GM23338 (cell line): ENCODE data around the gene GPATCH3. TPM values are rescaled to one million over a fixed set of nuclear protein-coding genes. Genes with fewer than 3 reads are reported as not detected.
"Not testable (repeated sequence)": the region's sequence is repeated elsewhere in the genome, so short reads cannot be mapped to it uniquely, and the experiment has no call there.

Experiments
- ATAC-seq: fragments of 200-7000 bp; cut with Tn5 transposase; 3 replicates; pipeline ENCODE4 v1.9.1; 2020
- DNase-seq: peaks from one replicate; pipeline ENCODE4 v3.0.0-alpha.2; 2015; ENCODE audit warnings: low spot score
- H2AFZ ChIP-seq: fragments of 200-600 bp; sonication (generic); 2 replicates; pipeline ENCODE4 v1.8.0; 2016; ENCODE audit warnings: antibody characterized with exemption, mild to moderate bottlenecking, moderate library complexity
- H3F3A ChIP-seq: fragments of 200-600 bp; sonication (generic); replicated peaks from 2 replicates; pipeline ENCODE4 v1.8.0; 2017; ENCODE audit warnings: antibody characterized with exemption, mixed run types, low read depth
- H3K27ac ChIP-seq: fragments of 200-600 bp; sonication (generic); 2 replicates; pipeline ENCODE4 v1.6.1; 2016; ENCODE audit warnings: low read depth
- H3K27me3 ChIP-seq: fragments of 200-600 bp; sonication (generic); 2 replicates; pipeline ENCODE4 v1.8.0; 2016; ENCODE audit warnings: mild to moderate bottlenecking, mixed run types, moderate library complexity; ENCODE audit not compliant: insufficient read depth
- H3K36me3 ChIP-seq: fragments of 200-600 bp; sonication (generic); 2 replicates; pipeline ENCODE4 v1.8.0; 2016; ENCODE audit warnings: mild to moderate bottlenecking; ENCODE audit not compliant: insufficient read depth
- H3K4me1 ChIP-seq: fragments of 200-600 bp; sonication (generic); 2 replicates; pipeline ENCODE4 v1.8.0; 2016; ENCODE audit warnings: mild to moderate bottlenecking, moderate library complexity; ENCODE audit not compliant: insufficient read depth
- H3K4me2 ChIP-seq: fragments of 200-600 bp; sonication (generic); 2 replicates; pipeline ENCODE4 v1.7.1; 2017; ENCODE audit warnings: mixed run types
- H3K4me3 ChIP-seq: fragments of 200-600 bp; sonication (generic); 2 replicates; pipeline ENCODE4 v1.6.1; 2016; ENCODE audit warnings: mixed run types
- H3K79me2 ChIP-seq: fragments of 200-600 bp; sonication (generic); replicated peaks from 2 replicates; pipeline ENCODE4 v1.8.0; 2017; ENCODE audit warnings: mild to moderate bottlenecking; ENCODE audit not compliant: insufficient read depth
- H3K9me2 ChIP-seq: fragments of 200-600 bp; sonication (generic); 2 replicates; pipeline ENCODE4 v1.8.0; 2017; ENCODE audit not compliant: insufficient read depth
- H4K20me1 ChIP-seq: fragments of 200-600 bp; sonication (generic); replicated peaks from 2 replicates; pipeline ENCODE4 v1.8.0; 2017; ENCODE audit warnings: mild to moderate bottlenecking; ENCODE audit not compliant: insufficient read depth
- H3K27ac Mint-ChIP-seq: 2 replicates; pipeline ENCODE4 v1.8.0; 2020; ENCODE audit warnings: inconsistent platforms, mild to moderate bottlenecking, moderate library complexity, mixed read lengths
- H3K27me3 Mint-ChIP-seq: 3 replicates; pipeline ENCODE4 v1.8.0; 2022; ENCODE audit warnings: low read depth, mild to moderate bottlenecking, moderate library complexity, mixed read lengths, inconsistent platforms; ENCODE audit not compliant: insufficient read depth, poor library complexity
- H3K36me3 Mint-ChIP-seq: 3 replicates; pipeline ENCODE4 v1.8.0; 2021; ENCODE audit warnings: low read depth, mild to moderate bottlenecking, inconsistent platforms, moderate library complexity, mixed read lengths
- H3K4me1 Mint-ChIP-seq: 3 replicates; pipeline ENCODE4 v1.8.0; 2020; ENCODE audit warnings: mild to moderate bottlenecking, inconsistent platforms, mixed read lengths
- H3K4me3 Mint-ChIP-seq: 3 replicates; pipeline ENCODE4 v1.8.0; 2021; ENCODE audit warnings: moderate library complexity, mild to moderate bottlenecking, inconsistent platforms, mixed read lengths
- H3K9me3 Mint-ChIP-seq: 3 replicates; pipeline ENCODE4 v1.8.0; 2020; ENCODE audit warnings: moderate library complexity, mild to moderate bottlenecking, inconsistent platforms, mixed read lengths
- STAT1 ChIP-seq: IDR thresholded peaks from one replicate; pipeline ENCODE4 v1.6.1; 2016; ENCODE audit warnings: antibody characterized with exemption; ENCODE audit not compliant: unreplicated experiment
- polyA plus RNA-seq: library from polyadenylated mRNA; unstranded; fragments of >200 nt; fragmentation: Nextera tagmentation; extraction: Ambion mirVana; gene quantifications from 2 replicates; pipeline ENCODE4 v1.2.1, GENCODE V29; 2016
- total RNA-seq: library from RNA; depleted of rRNA; stranded (reverse); fragments of >200 nt; shearing (Covaris generic); gene quantifications from 2 replicates; pipeline ENCODE4 v1.2.3, GENCODE V29; 2014
- TF ChIP-seq, protein P1 (sequence below): fragments of 250-450 bp; sonication (Bioruptor Pico); IDR thresholded peaks from 2 replicates; pipeline ENCODE4 v1.5.0; 2020; ENCODE audit warnings: mild to moderate bottlenecking, moderate library complexity
- TF ChIP-seq, protein P2 (sequence below), 2 experiments: fragments of 200-600 bp in 1 of 2; sonication (generic) in 1 of 2; conservative IDR thresholded peaks; 2 replicates each; pipeline versions ENCODE4 v1.5.1 to v1.6.1; 2016 to 2017; ENCODE audit warnings: antibody characterized with exemption in 2 of 2, low read depth in 2 of 2, mild to moderate bottlenecking in 2 of 2, moderate library complexity in 1 of 2

GPATCH3 gene
- total and polyA plus RNA-seq, 2 experiments from 2014 or later: 10.5 to 13.0 TPM

DNA sequence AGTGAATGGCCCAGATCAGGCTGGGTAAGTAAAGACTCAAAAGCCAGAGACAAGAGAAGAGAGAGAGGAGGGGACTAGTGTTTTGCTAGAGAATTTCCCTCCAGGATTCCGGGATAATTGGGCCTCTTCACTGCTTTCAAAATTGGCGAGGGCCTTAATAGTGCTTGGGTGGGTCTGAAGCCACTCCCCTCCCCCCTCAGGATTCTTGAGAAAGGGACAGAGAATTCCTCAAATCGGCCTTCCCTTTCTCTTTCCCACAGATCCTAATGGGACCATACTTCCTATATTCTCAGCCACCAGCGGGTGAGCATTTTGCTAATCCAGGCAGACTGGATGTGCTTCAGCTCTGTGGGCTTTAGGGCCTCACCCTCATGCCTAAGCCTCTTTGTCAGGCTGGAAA lies 25.4 kb downstream of the GPATCH3 start (continued):
- TF ChIP-seq, protein P1, sequence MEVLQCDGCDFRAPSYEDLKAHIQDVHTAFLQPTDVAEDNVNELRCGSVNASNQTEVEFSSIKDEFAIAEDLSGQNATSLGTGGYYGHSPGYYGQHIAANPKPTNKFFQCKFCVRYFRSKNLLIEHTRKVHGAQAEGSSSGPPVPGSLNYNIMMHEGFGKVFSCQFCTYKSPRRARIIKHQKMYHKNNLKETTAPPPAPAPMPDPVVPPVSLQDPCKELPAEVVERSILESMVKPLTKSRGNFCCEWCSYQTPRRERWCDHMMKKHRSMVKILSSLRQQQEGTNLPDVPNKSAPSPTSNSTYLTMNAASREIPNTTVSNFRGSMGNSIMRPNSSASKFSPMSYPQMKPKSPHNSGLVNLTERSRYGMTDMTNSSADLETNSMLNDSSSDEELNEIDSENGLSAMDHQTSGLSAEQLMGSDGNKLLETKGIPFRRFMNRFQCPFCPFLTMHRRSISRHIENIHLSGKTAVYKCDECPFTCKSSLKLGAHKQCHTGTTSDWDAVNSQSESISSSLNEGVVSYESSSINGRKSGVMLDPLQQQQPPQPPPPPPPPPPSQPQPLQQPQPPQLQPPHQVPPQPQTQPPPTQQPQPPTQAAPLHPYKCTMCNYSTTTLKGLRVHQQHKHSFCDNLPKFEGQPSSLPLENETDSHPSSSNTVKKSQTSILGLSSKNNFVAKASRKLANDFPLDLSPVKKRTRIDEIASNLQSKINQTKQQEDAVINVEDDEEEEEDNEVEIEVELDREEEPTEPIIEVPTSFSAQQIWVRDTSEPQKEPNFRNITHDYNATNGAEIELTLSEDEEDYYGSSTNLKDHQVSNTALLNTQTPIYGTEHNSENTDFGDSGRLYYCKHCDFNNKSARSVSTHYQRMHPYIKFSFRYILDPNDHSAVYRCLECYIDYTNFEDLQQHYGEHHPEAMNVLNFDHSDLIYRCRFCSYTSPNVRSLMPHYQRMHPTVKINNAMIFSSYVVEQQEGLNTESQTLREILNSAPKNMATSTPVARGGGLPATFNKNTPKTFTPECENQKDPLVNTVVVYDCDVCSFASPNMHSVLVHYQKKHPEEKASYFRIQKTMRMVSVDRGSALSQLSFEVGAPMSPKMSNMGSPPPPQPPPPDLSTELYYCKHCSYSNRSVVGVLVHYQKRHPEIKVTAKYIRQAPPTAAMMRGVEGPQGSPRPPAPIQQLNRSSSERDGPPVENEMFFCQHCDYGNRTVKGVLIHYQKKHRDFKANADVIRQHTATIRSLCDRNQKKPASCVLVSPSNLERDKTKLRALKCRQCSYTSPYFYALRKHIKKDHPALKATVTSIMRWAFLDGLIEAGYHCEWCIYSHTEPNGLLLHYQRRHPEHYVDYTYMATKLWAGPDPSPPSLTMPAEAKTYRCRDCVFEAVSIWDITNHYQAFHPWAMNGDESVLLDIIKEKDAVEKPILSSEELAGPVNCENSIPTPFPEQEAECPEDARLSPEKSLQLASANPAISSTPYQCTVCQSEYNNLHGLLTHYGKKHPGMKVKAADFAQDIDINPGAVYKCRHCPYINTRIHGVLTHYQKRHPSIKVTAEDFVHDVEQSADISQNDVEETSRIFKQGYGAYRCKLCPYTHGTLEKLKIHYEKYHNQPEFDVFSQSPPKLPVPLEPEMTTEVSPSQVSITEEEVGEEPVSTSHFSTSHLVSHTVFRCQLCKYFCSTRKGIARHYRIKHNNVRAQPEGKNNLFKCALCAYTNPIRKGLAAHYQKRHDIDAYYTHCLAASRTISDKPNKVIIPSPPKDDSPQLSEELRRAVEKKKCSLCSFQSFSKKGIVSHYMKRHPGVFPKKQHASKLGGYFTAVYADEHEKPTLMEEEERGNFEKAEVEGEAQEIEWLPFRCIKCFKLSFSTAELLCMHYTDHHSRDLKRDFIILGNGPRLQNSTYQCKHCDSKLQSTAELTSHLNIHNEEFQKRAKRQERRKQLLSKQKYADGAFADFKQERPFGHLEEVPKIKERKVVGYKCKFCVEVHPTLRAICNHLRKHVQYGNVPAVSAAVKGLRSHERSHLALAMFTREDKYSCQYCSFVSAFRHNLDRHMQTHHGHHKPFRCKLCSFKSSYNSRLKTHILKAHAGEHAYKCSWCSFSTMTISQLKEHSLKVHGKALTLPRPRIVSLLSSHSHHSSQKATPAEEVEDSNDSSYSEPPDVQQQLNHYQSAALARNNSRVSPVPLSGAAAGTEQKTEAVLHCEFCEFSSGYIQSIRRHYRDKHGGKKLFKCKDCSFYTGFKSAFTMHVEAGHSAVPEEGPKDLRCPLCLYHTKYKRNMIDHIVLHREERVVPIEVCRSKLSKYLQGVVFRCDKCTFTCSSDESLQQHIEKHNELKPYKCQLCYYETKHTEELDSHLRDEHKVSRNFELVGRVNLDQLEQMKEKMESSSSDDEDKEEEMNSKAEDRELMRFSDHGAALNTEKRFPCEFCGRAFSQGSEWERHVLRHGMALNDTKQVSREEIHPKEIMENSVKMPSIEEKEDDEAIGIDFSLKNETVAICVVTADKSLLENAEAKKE: no peak
- no peak for TF ChIP-seq STAT1
- TF ChIP-seq, protein P2, sequence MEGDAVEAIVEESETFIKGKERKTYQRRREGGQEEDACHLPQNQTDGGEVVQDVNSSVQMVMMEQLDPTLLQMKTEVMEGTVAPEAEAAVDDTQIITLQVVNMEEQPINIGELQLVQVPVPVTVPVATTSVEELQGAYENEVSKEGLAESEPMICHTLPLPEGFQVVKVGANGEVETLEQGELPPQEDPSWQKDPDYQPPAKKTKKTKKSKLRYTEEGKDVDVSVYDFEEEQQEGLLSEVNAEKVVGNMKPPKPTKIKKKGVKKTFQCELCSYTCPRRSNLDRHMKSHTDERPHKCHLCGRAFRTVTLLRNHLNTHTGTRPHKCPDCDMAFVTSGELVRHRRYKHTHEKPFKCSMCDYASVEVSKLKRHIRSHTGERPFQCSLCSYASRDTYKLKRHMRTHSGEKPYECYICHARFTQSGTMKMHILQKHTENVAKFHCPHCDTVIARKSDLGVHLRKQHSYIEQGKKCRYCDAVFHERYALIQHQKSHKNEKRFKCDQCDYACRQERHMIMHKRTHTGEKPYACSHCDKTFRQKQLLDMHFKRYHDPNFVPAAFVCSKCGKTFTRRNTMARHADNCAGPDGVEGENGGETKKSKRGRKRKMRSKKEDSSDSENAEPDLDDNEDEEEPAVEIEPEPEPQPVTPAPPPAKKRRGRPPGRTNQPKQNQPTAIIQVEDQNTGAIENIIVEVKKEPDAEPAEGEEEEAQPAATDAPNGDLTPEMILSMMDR (conservative IDR thresholded peaks at IDR 0.05; ENCODE audit: low read depth in 2 of 2): no peak

DNA sequence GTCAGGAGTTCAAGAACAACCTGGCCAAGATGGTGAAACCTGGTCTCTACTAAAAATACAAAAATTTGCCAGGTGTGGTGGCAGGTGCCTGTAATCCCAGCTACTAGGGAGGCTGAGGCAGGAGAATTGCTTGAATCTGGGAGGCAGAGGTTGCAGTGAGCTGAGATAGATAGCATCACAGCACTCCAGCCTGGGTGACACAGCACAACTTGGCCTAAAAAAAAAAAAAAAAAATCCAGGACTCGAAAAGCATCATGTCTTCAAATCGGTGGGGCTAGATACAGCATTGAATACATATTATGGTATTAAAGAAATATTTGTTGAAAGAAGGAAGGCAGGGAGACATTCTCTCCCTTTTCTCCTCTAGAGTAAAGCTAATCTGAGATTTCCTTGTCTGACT lies 27.2 kb downstream of the GPATCH3 start:
- not testable (repeated sequence) for DNase-seq, H4K20me1 ChIP-seq, H3K36me3 Mint-ChIP-seq, H2AFZ ChIP-seq, H3K4me1 ChIP-seq, H3K79me2 ChIP-seq, ATAC-seq, H3F3A ChIP-seq, H3K27ac Mint-ChIP-seq, H3K9me3 Mint-ChIP-seq, H3K27ac ChIP-seq, H3K4me3 Mint-ChIP-seq, H3K9me2 ChIP-seq, H3K27me3 ChIP-seq, H3K27me3 Mint-ChIP-seq, H3K4me2 ChIP-seq, H3K36me3 ChIP-seq, H3K4me3 ChIP-seq, H3K4me1 Mint-ChIP-seq
